Endothelial cell of umbilical vein (primary cell): ENCODE data around the gene PRCC. TPM values are rescaled to one million over a fixed set of nuclear protein-coding genes. Genes with fewer than 3 reads are reported as not detected.
"Not testable (repeated sequence)": the region's sequence is repeated elsewhere in the genome, so short reads cannot be mapped to it uniquely, and the experiment has no call there.

Source experiments
- BruUV-seq: library from RNA; stranded (reverse); fragments of 400-500 nt; replicated peaks from 2 replicates; lab custom pipeline; 2021; lab: Mats Ljungman, UMichigan
- CTCF ChIA-PET: fragments of 300-600, 350-600 bp; sonication (Branson Sonifier 250); formaldehyde crosslinking; loops from one replicate; lab custom pipeline; 2021; ENCODE audit warnings: antibody characterized with exemption, inconsistent platforms; lab: Charles Lee
- POLR2A ChIA-PET: fragments of 300-600, 350-600 bp; sonication (Branson Sonifier 250); formaldehyde crosslinking; loops from one replicate; lab custom pipeline; 2021; ENCODE audit warnings: antibody characterized with exemption, inconsistent platforms; lab: Charles Lee
- DNase-seq: peaks from one replicate; pipeline ENCODE4 v3.0.0-alpha.2; 2011; ENCODE audit warnings: low read depth, low spot score
- FAIRE-seq: peaks from 2 replicates; lab custom pipeline; 2011; peaks lifted over from hg19 to GRCh38; lab: Jason Lieb, UNC
- H2AFZ ChIP-seq: 2 replicates; pipeline ENCODE4 v1.6.0; 2012; ENCODE audit warnings: low read depth, low read length, control low read depth, inconsistent platforms
- H3K27ac ChIP-seq: 2 replicates; pipeline ENCODE4 v1.5.1; 2011; ENCODE audit warnings: low read depth, mild to moderate bottlenecking, control low read depth, low read length, moderate library complexity; ENCODE audit not compliant: insufficient read depth
- H3K27me3 ChIP-seq, 2 experiments: 2 replicates each; pipeline versions ENCODE4 v1.6.0 to v1.6.1; 2011; ENCODE audit warnings: low read length in 2 of 2, mixed read lengths in 1 of 2; ENCODE audit not compliant: control insufficient read depth in 2 of 2, insufficient read depth in 2 of 2
- H3K36me3 ChIP-seq, 2 experiments: 2 replicates in 1 of 2; 3 replicates in 1 of 2; pipeline ENCODE4 v1.5.1; 2011; ENCODE audit warnings: low read length in 2 of 2, mild to moderate bottlenecking in 1 of 2, moderate library complexity in 1 of 2; ENCODE audit not compliant: control insufficient read depth in 2 of 2, insufficient read depth in 2 of 2; ENCODE audit errors: extremely low read depth in 1 of 2
- H3K4me1 ChIP-seq: 3 replicates; pipeline ENCODE4 v1.5.1; 2011; ENCODE audit warnings: mild to moderate bottlenecking, low read length; ENCODE audit not compliant: control insufficient read depth, insufficient read depth; ENCODE audit errors: extremely low read depth
- H3K4me2 ChIP-seq: 2 replicates; pipeline ENCODE4 v1.6.1; 2011; ENCODE audit warnings: low read length, control low read depth, mixed read lengths; ENCODE audit not compliant: insufficient read depth
- H3K4me3 ChIP-seq, 3 experiments: fragments of 200-600 bp in 1 of 3; sonication (generic), shearing (Covaris generic) in 1 of 3; replicated peaks in 1 of 3; 2 replicates each; pipeline ENCODE4 v1.5.1; 2011 to 2016; ENCODE audit warnings: control low read depth in 3 of 3, low read length in 3 of 3, mild to moderate bottlenecking in 2 of 3, inconsistent platforms in 1 of 3, low read depth in 1 of 3, moderate library complexity in 1 of 3; ENCODE audit not compliant: insufficient read depth in 1 of 3
- H3K79me2 ChIP-seq: 2 replicates; pipeline ENCODE4 v1.6.0; 2012; ENCODE audit warnings: low read length, inconsistent platforms; ENCODE audit not compliant: control insufficient read depth, insufficient read depth
- H3K9ac ChIP-seq: replicated peaks from 2 replicates; pipeline ENCODE3; 2011; ENCODE audit warnings: low read length, control low read depth; ENCODE audit not compliant: insufficient read depth; ENCODE audit errors: extremely low read depth
- H3K9me1 ChIP-seq: replicated peaks from 3 replicates; pipeline ENCODE4 v1.6.0; 2011; ENCODE audit warnings: mild to moderate bottlenecking, low read length; ENCODE audit not compliant: control insufficient read depth, insufficient read depth; ENCODE audit errors: extremely low read depth
- H3K9me3 ChIP-seq: replicated peaks from 2 replicates; pipeline ENCODE4 v1.5.1; 2012; ENCODE audit warnings: low read length, inconsistent platforms; ENCODE audit not compliant: control insufficient read depth, insufficient read depth
- H4K20me1 ChIP-seq: replicated peaks from 2 replicates; pipeline ENCODE3; 2011; ENCODE audit warnings: mild to moderate bottlenecking, low read length; ENCODE audit not compliant: control insufficient read depth, insufficient read depth; ENCODE audit errors: extremely low read depth
- CTCF ChIP-seq, 2 donors: IDR thresholded peaks; 1 replicate in 1 of 2; 2 replicates in 1 of 2; pipeline ENCODE4 v1.5.1; 2011; ENCODE audit warnings: low read length in 2 of 2, mild to moderate bottlenecking in 2 of 2, moderate library complexity in 2 of 2, control low read depth in 1 of 2, inconsistent platforms in 1 of 2, low read depth in 1 of 2; ENCODE audit not compliant: insufficient read depth in 1 of 2; ENCODE audit errors: extremely low read depth in 1 of 2
- EZH2 ChIP-seq: IDR thresholded peaks from 2 replicates; pipeline ENCODE4 v1.6.1; 2012; ENCODE audit warnings: borderline replicate concordance, low read depth, mild to moderate bottlenecking, moderate library complexity, low read length, inconsistent platforms; ENCODE audit not compliant: severe bottlenecking
- FOS ChIP-seq: IDR thresholded peaks from 2 replicates; pipeline ENCODE4 v1.6.1; 2011; ENCODE audit warnings: mild to moderate bottlenecking, low read length, moderate library complexity, borderline replicate concordance; ENCODE audit not compliant: insufficient read depth
- GATA2 ChIP-seq: IDR thresholded peaks from 2 replicates; pipeline ENCODE4 v1.7.0; 2011; ENCODE audit warnings: low read depth, mild to moderate bottlenecking, moderate library complexity, mixed read lengths, low read length; ENCODE audit not compliant: insufficient read length, insufficient read depth
- JUN ChIP-seq: IDR thresholded peaks from 2 replicates; pipeline ENCODE4 v1.6.1; 2011; ENCODE audit warnings: borderline replicate concordance, low read depth; ENCODE audit not compliant: insufficient read length, insufficient read depth
- MAX ChIP-seq: IDR thresholded peaks from 2 replicates; pipeline ENCODE4 v1.6.1; 2011; ENCODE audit not compliant: insufficient read depth, insufficient read length
- MYC ChIP-seq: IDR thresholded peaks from one replicate; pipeline ENCODE4 v1.6.1; 2011; ENCODE audit warnings: mild to moderate bottlenecking, low read depth, low read length
- POLR2A ChIP-seq: IDR thresholded peaks from 2 replicates; pipeline ENCODE4 v1.6.1; 2012; ENCODE audit warnings: low read depth, mild to moderate bottlenecking, control low read depth, low read length
- POLR2AphosphoS5 ChIP-seq: IDR thresholded peaks from 2 replicates; pipeline ENCODE4 v1.6.1; 2012; ENCODE audit warnings: low read depth, mild to moderate bottlenecking, control low read depth, low read length, moderate library complexity; ENCODE audit not compliant: insufficient read depth
- dilution Hi-C: fragments of 300-500 bp; cut with MboI; formaldehyde crosslinking; loops from one replicate; pipeline ENCODE4 v1.15.0; 2019; ENCODE audit warnings: low sequenced_read_pairs; ENCODE audit not compliant: extremely low pct_ligation_motif_present
- intact Hi-C: fragments of 100-400 bp; cut with micrococcal nuclease; formaldehyde crosslinking; loops from one replicate; pipeline ENCODE4 v1.10.0; 2022
- polyA plus RNA-seq, 4 experiments: library from polyadenylated mRNA; depleted of rRNA in 3 of 4; stranded (reverse) in 3 of 4; unstranded in 1 of 4; fragments of >200 nt; gene quantifications; 2 replicates each; pipeline versions ENCODE4 v1.2.1 to v1.2.3, GENCODE V29; 2011 to 2012; ENCODE audit warnings: missing spikeins in 1 of 4
- total RNA-seq: library from RNA; stranded (reverse); gene quantifications from 2 replicates; pipeline ENCODE4 v1.2.3, GENCODE V29; 2021

Gene PRCC
- total and polyA plus RNA-seq, 2 donors (not counting 3 experiments of a cell fraction or from before 2014, with no cell fraction given), result 71.5 to 77.4 TPM

- CTCF ChIA-PET, result interaction anchor here (1.0 to 1.7 kb wide), 5 partner anchors 10 to 30 kb away, joined by 3 to 6 read pairs (median 5); partner anchors contain the start of genes METTL25B, MRPL24 and PRCC
- no peak for FAIRE-seq
- POLR2A ChIA-PET, result no interaction called here
These were observed 11.0 kb upstream of the PRCC start for GRCh38 chr1:156756355-156756754.

GRCh38 chr1:156757572-156758253 is 9.6 kb upstream of the PRCC start:
- H3K27ac ChIP-seq, intact Hi-C loops, H3K9me1 ChIP-seq, H3K4me1 ChIP-seq, BruUV-seq, H3K9ac ChIP-seq, H3K36me3 ChIP-seq, H3K4me3 ChIP-seq, H4K20me1 ChIP-seq, H3K4me2 ChIP-seq, FAIRE-seq, DNase-seq, H3K79me2 ChIP-seq, H3K9me3 ChIP-seq, H2AFZ ChIP-seq, POLR2A ChIA-PET, dilution Hi-C loops, H3K27me3 ChIP-seq: not testable (repeated sequence)
- CTCF ChIA-PET, result interaction anchor here (1.6 to 1.7 kb wide), 2 partner anchors 9 to 30 kb away, joined by 4 to 5 read pairs; partner anchors contain the start of genes METTL25B and PRCC

More at GRCh38 chr1:156756355-156756754, 11.0 kb upstream of the PRCC start:
- Histone ChIP-seq H3K4me3 (no peak overlapping the region), H4K20me1 (no peaks in the 10 kb centered on the region), H3K27ac (no peak overlapping the region), H3K4me2 (no peak overlapping the region), H3K9ac (no peak overlapping the region), H3K79me2 (peaks cover 8% of the 10 kb centered on the region), H3K36me3 (no peaks in the 10 kb centered on the region), H3K9me3 (no peaks in the 10 kb centered on the region), H3K27me3 (no peaks in the 10 kb centered on the region), H2AFZ (no peak overlapping the region), H3K4me1 (peaks cover 10% of the 10 kb centered on the region), H3K9me1 (no peaks in the 10 kb centered on the region)
- intact Hi-C loops, result no loop called here
- dilution Hi-C loops, result no loop called here
- no TSS peak for BruUV-seq
- TF ChIP-seq POLR2A (no peak), POLR2AphosphoS5 (no peak), FOS (no peak), EZH2 (no peak), JUN (no peak), MAX (no peak), CTCF (IDR thresholded peaks at IDR 0.05; ENCODE audit: extremely low read depth in 1 of 2, insufficient read depth in 1 of 2, low read depth in 1 of 2, low read length in 2 of 2) (no peak), GATA2 (no peak), MYC (no peak)
- DNase-seq, result no peak
